Measurements from ENCODE around the gene SEMA4D.

Gene SEMA4D

DNA sequence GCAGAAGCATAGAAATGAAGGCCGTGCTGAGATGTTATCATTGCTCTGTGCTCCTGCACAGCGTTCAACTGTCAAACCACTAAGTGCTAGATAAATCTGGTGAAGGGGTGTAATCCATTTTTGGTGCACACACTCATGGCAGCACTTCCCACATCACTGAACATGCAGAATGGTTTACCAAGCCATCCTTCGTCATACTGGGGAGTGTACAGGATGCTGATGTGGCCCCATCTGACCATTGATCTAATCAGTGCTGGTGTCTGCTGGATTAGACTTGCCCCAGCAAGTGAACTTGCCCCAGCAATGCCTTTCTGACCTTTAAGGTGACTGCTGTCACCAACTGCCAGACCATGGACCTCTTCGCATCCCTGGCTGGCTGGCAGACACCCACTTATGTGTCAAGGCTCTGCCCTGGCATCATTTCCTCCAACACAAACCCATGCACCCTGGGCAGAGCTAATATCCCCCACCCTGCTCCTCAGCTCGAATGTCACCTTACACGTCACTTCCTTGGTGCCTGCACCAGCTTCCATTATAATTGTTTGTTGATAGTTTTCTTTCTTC, 4.2 kb upstream of the SEMA4D start:
- DNase-seq (ENCODE audit: low read depth): no peak

DNA sequence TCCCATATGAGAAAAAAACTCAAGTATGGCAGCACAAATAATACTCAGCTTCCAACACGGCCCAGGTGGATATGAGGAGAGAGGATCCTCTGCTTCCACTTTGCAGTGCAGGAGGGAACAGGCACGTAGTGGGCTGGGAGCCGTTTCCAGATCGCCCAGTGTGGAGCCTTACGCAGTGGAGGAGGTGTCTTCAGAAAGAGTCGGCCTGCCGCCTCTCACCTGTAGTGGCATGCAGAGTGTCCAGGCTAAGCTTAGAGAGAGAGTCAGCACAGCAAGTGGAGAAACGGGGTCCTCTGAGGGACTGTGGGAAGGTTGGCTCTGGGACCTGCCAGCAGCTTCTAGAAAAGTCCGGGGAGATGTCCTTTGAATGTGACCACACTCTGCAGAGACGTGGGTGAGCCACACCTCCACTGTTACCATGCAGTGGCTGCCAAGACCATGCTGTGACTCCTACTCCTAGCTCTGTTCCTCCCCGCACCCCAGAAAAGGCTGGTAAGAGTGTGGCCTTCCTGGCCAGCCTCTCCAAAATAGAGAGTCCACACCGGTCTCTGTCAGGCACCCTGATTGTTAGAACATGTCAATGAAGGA, 3.5 kb upstream of the SEMA4D start:
- DNase-seq (ENCODE audit: low read depth): no peak

DNA sequence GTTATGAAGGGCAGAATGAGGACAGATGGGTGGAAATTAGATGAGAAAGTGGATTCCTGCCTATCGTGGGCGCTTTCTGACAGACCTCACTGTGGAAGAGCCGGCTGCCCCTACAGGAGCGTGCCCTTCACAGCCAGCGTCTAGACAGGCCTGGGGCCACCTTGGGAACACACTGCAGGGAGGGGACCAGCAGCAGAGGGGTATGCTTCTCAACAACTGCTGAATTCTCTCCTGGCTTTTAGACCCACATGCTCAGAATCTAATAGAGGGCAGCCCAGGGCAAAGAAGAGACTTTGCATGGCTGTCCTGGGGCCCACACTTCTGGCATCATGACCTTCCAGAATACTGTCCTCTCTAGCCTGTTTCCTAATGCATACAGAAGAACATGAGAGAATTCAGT, 2.1 kb upstream of the SEMA4D start:
- DNase-seq (ENCODE audit: low read depth): no peak

DNA sequence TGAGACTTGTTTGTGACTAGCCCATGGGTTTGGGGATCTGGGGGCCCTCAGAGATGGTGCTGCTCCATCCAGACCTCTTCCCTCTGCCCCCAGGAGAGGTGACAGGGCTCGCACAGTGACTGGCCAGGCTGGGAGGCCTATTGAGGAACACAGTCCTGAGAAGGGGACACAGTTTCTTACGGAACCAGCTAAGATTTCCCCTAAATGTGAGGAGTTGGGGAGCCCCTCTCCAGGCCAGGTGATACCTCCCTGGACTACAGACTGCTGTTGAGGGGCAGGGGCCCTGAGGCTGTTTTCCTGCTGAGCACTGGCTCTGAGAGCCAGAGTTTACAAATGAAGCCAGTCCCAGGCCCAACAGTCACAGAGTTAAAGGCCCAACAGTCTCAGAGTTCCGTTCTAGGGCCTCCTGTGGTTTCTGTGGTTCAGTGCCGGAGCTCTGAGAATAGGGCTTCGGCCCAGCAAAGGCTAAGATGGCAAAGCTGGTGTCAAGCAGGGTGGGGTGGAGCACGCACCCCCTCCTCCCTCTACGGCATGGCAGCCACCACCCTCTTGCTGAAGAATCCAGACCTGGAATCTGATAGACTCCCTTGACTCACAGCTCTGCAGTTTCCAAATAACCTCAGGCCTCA, 1.1 kb upstream of the SEMA4D start:
- no peak for DNase-seq (ENCODE audit: low read depth)

DNA sequence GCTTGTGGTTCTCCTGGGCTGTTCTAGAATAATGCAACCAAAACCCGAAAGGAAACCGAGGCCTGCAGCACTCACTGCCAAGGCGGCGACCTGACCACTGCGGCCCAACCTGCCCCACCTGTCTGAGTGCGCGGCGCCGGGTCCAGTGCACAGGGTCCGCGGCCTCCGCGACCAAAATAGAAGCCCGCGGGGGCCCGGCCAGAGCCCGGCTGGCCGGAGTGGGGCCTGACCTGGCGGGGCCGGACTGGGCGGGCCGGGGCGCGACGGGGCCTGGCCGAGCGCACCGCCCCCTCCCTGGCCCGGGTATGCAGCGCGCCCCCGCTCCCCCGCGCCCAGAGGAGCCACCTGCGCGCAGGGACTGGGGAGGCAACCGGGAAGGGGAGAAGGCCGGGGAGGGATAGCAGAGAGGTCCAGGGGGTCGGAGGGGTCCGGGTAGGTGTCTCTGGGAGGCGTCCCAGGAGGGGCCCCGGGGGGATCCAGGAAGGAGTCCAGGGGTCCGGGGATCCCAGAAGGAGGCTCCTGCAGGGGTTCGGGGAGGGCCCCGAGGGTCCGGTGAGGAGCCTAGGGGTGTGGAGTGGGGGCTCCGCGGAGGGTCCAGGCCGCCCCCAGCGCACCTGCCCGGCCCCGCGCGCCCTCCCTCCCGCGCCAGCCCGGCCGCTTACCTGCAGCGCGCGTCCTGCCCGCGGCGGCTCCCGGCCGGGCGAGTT, 503 bp downstream of the SEMA4D start:
- DNase-seq (ENCODE audit: low read depth): no peak

DNA sequence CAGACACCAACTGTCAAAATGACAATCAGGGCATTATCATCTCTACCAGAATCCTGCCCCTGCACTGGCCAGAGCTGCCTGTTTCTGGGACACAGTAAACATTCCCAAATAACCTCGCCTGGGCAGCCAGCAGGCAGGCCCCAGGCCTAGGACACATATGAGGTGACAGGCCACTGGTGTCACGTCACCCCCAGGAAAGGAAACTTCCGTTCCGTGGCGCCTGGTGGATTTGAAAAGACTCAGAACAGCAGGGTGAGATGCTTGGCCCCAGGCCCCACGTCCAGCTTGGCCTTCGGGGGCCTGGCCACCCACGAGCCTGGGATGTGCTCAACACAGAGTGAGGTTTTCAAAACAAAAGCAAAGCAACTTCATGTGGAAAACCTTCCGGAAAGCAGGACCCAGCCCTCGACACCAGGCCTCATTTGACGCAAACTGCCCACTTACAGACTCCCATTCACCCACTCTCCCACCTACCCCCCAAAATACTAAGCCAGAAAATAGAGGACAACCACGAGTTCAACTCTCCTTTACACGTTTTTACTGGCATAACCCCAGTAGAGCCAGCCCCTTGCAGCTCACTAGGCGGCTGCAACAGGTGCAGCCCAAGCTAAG, 1.2 kb downstream of the SEMA4D start:
- no peak for DNase-seq (ENCODE audit: low read depth)

- DNase-seq (ENCODE audit: low read depth): no peak
Measured at GRCh38 chr9:89495824-89496560, 1.9 kb downstream of the SEMA4D start.

GRCh38 chr9:89494199-89494598, 3.7 kb downstream of the SEMA4D start:
- DNase-seq (ENCODE audit: low read depth): no peak

- DNase-seq (ENCODE audit: low read depth): no peak
Measured at GRCh38 chr9:89493671-89494070, 4.2 kb downstream of the SEMA4D start.

GRCh38 chr9:89493181-89493580, 4.7 kb downstream of the SEMA4D start:
- DNase-seq (ENCODE audit: low read depth): no peak

GRCh38 chr9:89492586-89492985, 5.3 kb downstream of the SEMA4D start:
- DNase-seq (ENCODE audit: low read depth): no peak

- DNase-seq (ENCODE audit: low read depth): no peak
Measured at GRCh38 chr9:89491694-89492093, 6.2 kb downstream of the SEMA4D start.

- DNase-seq (ENCODE audit: low read depth): no peak
Measured at GRCh38 chr9:89489548-89490530, 8.1 kb downstream of the SEMA4D start.

- no peak for DNase-seq (ENCODE audit: low read depth)
Measured at GRCh38 chr9:89488936-89489335, 9.0 kb downstream of the SEMA4D start.

GRCh38 chr9:89488131-89488530, 9.8 kb downstream of the SEMA4D start:
- no peak for DNase-seq (ENCODE audit: low read depth)

DNA sequence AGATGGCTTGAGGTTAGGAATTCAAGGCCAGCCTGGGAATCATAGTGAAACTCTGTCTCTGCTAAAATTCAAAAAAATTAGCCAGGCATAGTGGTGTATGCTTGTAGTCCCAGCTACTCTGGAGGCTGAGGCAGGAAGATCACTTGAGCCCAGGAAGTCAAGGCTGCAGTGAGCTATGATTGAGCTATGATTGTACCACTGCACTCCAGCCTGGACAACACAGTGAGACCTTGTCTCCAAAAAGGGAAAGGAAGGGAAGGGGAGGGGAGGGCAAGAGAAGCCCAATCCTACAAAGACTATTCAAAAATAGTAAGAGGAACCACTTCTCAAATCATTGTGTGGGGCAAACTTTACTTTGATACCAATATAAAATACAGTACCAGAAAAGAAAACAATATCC, 11.2 kb downstream of the SEMA4D start:
- no peak for DNase-seq (ENCODE audit: low read depth)

DNA sequence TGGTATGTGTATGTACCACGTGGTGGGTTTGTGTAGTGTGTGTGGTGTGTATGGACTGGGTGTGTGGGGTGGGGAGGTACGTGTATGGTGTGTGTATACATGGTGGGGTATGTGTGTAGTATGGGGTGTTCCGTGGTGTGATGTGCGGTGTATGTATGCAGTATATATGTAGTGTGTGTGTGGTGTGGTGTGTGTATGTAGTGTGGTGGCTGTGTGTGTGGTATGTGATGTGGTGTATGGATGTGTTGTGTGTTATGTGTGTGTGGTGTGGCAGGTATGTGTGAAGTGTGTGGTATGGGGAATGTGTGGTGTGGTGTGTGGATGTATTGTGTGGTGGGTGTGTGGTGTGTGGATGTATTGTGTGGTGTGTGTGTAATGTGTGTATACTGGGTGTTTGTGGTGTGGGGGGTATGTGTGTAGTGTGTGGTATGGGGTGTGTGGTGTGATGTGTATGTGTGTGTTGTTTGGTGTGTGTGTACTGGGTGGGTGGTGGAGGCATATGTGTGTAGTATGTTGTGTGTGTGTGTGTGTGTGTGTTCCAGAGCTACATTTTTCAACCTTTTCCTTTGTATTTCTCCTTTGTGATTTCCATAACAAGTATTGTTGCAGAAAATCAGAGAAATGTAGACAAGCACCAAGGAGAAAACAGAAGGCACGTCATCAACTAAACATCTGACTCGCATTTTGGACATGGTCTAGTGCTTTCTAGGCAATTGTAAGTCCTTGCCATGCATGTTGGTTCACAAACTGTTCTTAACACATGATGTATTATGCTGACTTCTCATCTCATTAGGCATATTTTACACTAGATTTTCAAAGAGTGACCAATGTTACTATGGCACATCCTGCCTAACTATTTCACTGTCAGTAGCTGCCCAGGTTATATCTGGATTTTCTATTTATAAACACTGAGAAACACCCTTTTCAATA, 13.2 kb downstream of the SEMA4D start:
- DNase-seq (ENCODE audit: low read depth): no peak

DNA sequence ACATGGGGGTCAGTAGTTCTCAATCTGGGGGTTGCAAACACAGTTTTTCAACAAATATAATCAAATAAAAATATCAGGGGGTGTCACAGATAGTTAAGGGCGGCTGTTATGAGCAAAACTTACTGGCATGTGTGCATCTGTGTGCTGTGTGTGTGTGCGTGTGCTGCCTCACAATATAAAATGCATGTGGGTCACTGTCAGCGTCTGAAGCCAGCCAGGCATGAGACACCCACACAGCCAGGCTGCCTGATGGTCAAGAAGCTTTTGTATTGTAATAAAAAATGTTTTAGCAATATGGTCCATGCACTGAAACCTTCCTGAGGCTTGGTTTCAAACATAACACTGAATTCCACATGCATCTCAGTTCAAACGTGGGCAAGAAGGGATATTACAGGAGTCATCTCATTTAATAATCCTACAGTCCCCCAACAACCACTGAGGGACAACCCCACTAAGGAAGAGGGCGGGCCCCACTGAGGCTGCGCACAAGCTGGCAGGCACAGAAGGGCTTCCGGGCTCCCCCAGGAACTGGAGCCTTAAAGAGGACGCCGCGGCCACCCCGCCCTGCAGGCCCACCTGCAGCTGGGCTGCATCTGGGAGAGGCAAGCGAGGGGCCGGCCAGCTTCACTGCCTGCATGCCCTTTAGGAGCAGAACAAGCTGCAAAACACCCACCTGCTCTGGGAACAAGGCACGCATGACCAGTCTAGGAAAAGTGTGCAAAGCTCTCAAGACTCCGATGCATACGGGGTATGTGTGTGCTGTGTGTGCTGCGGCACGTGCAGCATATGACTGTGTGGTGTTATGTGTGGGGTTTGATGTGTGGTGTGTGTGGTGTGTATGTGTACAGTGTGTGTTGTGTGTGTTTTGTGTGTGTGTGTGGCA, 14.1 kb downstream of the SEMA4D start:
- DNase-seq (ENCODE audit: low read depth): no peak

DNA sequence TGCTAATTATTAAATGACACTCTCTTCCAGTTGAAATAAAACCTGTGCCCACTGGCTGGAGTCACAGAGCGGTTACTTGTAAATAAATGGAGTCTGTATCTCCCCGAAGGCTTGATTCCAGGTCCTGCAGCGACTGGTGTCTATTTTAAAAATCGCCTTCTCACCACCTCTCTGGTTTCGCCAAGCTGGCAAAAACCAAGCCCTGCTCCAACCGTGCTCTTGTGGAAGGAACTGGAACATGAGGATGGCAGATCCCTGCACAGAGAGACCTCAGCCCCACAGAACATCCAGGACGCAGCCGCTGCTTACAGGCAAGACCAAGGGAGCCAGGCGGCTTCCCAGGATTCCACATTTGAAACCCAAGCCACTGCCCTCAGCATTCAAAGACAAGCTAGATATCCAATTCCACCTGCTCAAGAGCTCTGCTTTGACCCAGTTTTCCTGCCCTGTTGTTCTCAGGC, 15.0 kb downstream of the SEMA4D start:
- no peak for DNase-seq (ENCODE audit: low read depth)
